ENCODE measurements around the gene TRPM8. TPM values are rescaled to one million over a fixed set of nuclear protein-coding genes. Genes with fewer than 3 reads are reported as not detected.

The TRPM8 gene
- total and polyA plus RNA-seq, 2 of the 8 experiments (the other 6 are each of a cell fraction or from before 2014, with no cell fraction given) = 0.18 to 0.54 TPM

GRCh38 chr2:233945146-233945545 is 28.0 kb downstream of the TRPM8 start:
- H2BK5ac ChIP-seq (ENCODE audit: low read depth, low read length) = no peak overlapping the region

More at GRCh38 chr2:233945146-233945545, 28.0 kb downstream of the TRPM8 start:
- Histone ChIP-seq H3K4me3 (ENCODE audit: extremely low read depth in 1 of 4, insufficient read depth in 2 of 4, low read depth in 3 of 4, low read length in 4 of 4) (no peak overlapping the region), H4K91ac (replicated peaks; ENCODE audit: insufficient read length, low read length) (no peak overlapping the region), H2AK5ac (ENCODE audit: low read depth, low read length) (no peak overlapping the region), H3K4me1 (replicated peaks in 1 of 4; ENCODE audit: control insufficient read depth in 3 of 4, insufficient read depth in 4 of 4, low read length in 3 of 4) (no peaks in the 10 kb centered on the region), H3K79me1 (ENCODE audit: low read depth, low read length) (no peaks in the 10 kb centered on the region), H3K4me2 (ENCODE audit: insufficient read depth in 1 of 2, low read depth in 2 of 2, low read length in 2 of 2) (no peak overlapping the region), H2BK20ac (ENCODE audit: low read length) (no peak overlapping the region), H3K14ac (ENCODE audit: insufficient read length) (no peak overlapping the region), H4K5ac (ENCODE audit: insufficient read length, low read depth, low read length) (no peak overlapping the region), H2BK15ac (ENCODE audit: low read length) (no peak overlapping the region), H4K20me1 (replicated peaks in 1 of 2; ENCODE audit: control insufficient read depth in 1 of 2, insufficient read depth in 2 of 2, low read length in 2 of 2) (no peaks in the 10 kb centered on the region), H3K23me2 (ENCODE audit: low read depth, low read length) (no peaks in the 10 kb centered on the region), H2BK120ac (replicated peaks; ENCODE audit: low read depth, low read length) (no peak overlapping the region), H2BK12ac (ENCODE audit: low read depth, low read length) (no peak overlapping the region), H3K36me3 (ENCODE audit: control insufficient read depth in 2 of 4, insufficient read depth in 4 of 4, low read length in 3 of 4) (no peaks in the 10 kb centered on the region), H3K9me3 (ENCODE audit: insufficient read depth in 2 of 2, low read depth in 1 of 2, low read length in 1 of 2) (peaks cover 3 to 11% of the 10 kb centered on the region in 2 experiments; a peak in 1 of 4 replicates), H3K9ac (replicated peaks in 1 of 4; ENCODE audit: extremely low read depth in 1 of 4, low read depth in 3 of 4, low read length in 3 of 4) (no peak overlapping the region), H3K18ac (ENCODE audit: extremely low read depth, low read length) (no peak overlapping the region), H3K4ac (replicated peaks; ENCODE audit: insufficient read length, low read depth, low read length) (no peak overlapping the region), H3K79me2 (ENCODE audit: control insufficient read depth in 1 of 2, insufficient read depth in 2 of 2, low read length in 2 of 2) (no peaks in the 10 kb centered on the region), H4K8ac (ENCODE audit: extremely low read depth, insufficient read depth, low read length) (no peak overlapping the region), H2AFZ (ENCODE audit: low read length) (no peak overlapping the region), H3K56ac (replicated peaks; ENCODE audit: insufficient read length, low read depth, low read length) (no peak overlapping the region), H3K27me3 (replicated peaks in 1 of 4; ENCODE audit: control insufficient read depth in 3 of 4, extremely low read depth in 1 of 4, insufficient read depth in 3 of 4, low read length in 3 of 4) (no peaks in the 10 kb centered on the region), H3K23ac (ENCODE audit: insufficient read length) (no peak overlapping the region), H3K27ac (ENCODE audit: low read depth, low read length) (no peak overlapping the region)
- 93% methylated on average over 3 of the region's 3 CpGs; no CpG with 5 or more reads in 1 of the 2 experiments for WGBS, 2 experiments (ENCODE audit: extremely low coverage in 1 of 2, insufficient coverage in 1 of 2, insufficient read length in 1 of 2, insufficient replicate concordance in 2 of 2, low coverage in 1 of 2, low lambda C conversion rate in 2 of 2, missing lambda C conversion rate in 1 of 2)
- CTCF ChIA-PET (ENCODE audit: partially characterized antibody) = interaction anchor here (0.6 to 0.7 kb wide), 2 partner anchors 11 to 344 kb away, joined by 3 read pairs; no protein-coding TSS in a partner anchor
- POLR2A ChIA-PET (ENCODE audit: partially characterized antibody) = no interaction called here
- DNase-seq (ENCODE audit: low read depth in 1 of 2, low spot score in 2 of 2) (no peak), FAIRE-seq (no peak)
- no peak for TF ChIP-seq CEBPB (IDR thresholded peaks at IDR 0.05; ENCODE audit: low read depth, low read length)
- TF ChIP-seq SIX5 (IDR thresholded peaks at IDR 0.05; ENCODE audit: low read depth, low read length) = no peak
- no peak for TF ChIP-seq POLR2AphosphoS5 (IDR thresholded peaks at IDR 0.05; ENCODE audit: low read depth, low read length)
